Measurements from ENCODE around the gene SGPP2. TPM values are rescaled to one million over a fixed set of nuclear protein-coding genes. Genes with fewer than 3 reads are reported as not detected.

SGPP2 gene
- total RNA-seq, 4 donors from 2014 or later: 33.6 to 66.0 (median 49.4) TPM

- 87 to 88% methylated on average over 2 of the region's 2 CpGs for WGBS, 2 donors
- no peak for TF ChIP-seq CTCF (IDR thresholded peaks at IDR 0.05)
- no peak for TF ChIP-seq POLR2A (IDR thresholded peaks at IDR 0.05)
- intact Hi-C loops (cut with DNase I): no loop called here
- Histone ChIP-seq H3K27me3 (no peaks in the 10 kb centered on the region), H3K36me3 (peaks cover 0 to 6% (median 0%) of the 10 kb centered on the region in 3 donors), H3K4me3 (no peak overlapping the region), H3K27ac (no peak overlapping the region), H3K9me3 (no peaks in the 10 kb centered on the region), H3K4me1 (no peaks in the 10 kb centered on the region)
- DNase-seq: no peak
Measured at GRCh38 chr2:222504719-222505118, 80.4 kb downstream of the SGPP2 start.

GRCh38 chr2:222506230-222506935 is 82.0 kb downstream of the SGPP2 start:
- H3K36me3 ChIP-seq: peaks cover 0 to 6% (median 0%) of the 10 kb centered on the region in 3 donors
- DNase-seq: no peak
- TF ChIP-seq CTCF (IDR thresholded peaks at IDR 0.05) (no peak), POLR2A (IDR thresholded peaks at IDR 0.05) (no peak)
- 77 to 89% methylated on average over 5 of the region's 5 CpGs for WGBS, 2 donors
- H3K9me3 ChIP-seq: no peaks in the 10 kb centered on the region
- H3K27ac ChIP-seq: no peak overlapping the region
- no peaks in the 10 kb centered on the region for H3K4me1 ChIP-seq
- no peaks in the 10 kb centered on the region for H3K27me3 ChIP-seq
- intact Hi-C loops (cut with DNase I): no loop called here
- H3K4me3 ChIP-seq: no peak overlapping the region

GRCh38 chr2:222514901-222515300 is 90.6 kb downstream of the SGPP2 start:
- Histone ChIP-seq H3K36me3 (no peaks in the 10 kb centered on the region), H3K27ac (no peak overlapping the region), H3K4me3 (no peak overlapping the region), H3K4me1 (peaks cover 0 to 31% (median 14%) of the 10 kb centered on the region in 3 donors), H3K9me3 (no peaks in the 10 kb centered on the region), H3K27me3 (peaks cover 0 to 5% (median 0%) of the 10 kb centered on the region in 4 donors)
- intact Hi-C loops (cut with DNase I): no loop called here
- no peak for TF ChIP-seq POLR2A (IDR thresholded peaks at IDR 0.05)
- TF ChIP-seq CTCF (IDR thresholded peaks at IDR 0.05): no peak
- no peak for DNase-seq

- Histone ChIP-seq H3K27me3 (peaks cover 0 to 5% (median 0%) of the 10 kb centered on the region in 4 donors), H3K27ac (peak overlapping the region; percentile 72 to 87 (median 75)), H3K4me1 (peaks cover 0 to 36% (median 14%) of the 10 kb centered on the region in 3 donors), H3K36me3 (no peaks in the 10 kb centered on the region), H3K4me3 (no peak overlapping the region), H3K9me3 (no peaks in the 10 kb centered on the region)
- WGBS, 2 donors: 20 to 30% methylated on average over 8 of the region's 8 CpGs
- intact Hi-C loops (cut with DNase I): no loop called here
- TF ChIP-seq CTCF (IDR thresholded peaks at IDR 0.05) (no peak), POLR2A (IDR thresholded peaks at IDR 0.05) (no peak)
- no peak for DNase-seq
Measured at GRCh38 chr2:222518570-222519381, 94.4 kb downstream of the SGPP2 start.

- no peak for DNase-seq
- Histone ChIP-seq H3K4me1 (peaks cover 0 to 36% (median 14%) of the 10 kb centered on the region in 3 donors), H3K27ac (no peak overlapping the region), H3K4me3 (no peak overlapping the region), H3K36me3 (peaks cover 0 to 16% (median 0%) of the 10 kb centered on the region in 3 donors), H3K9me3 (no peaks in the 10 kb centered on the region), H3K27me3 (peaks cover 0 to 5% (median 0%) of the 10 kb centered on the region in 4 donors)
- TF ChIP-seq CTCF (IDR thresholded peaks at IDR 0.05): no peak
- TF ChIP-seq POLR2A (IDR thresholded peaks at IDR 0.05): no peak
- intact Hi-C loops (cut with DNase I): no loop called here
- WGBS, 2 donors: 70 to 82% methylated on average over 3 of the region's 3 CpGs
Measured at GRCh38 chr2:222521099-222521498, 96.8 kb downstream of the SGPP2 start.
